ENCODE measurements around the gene ANGPT4.

DNA sequence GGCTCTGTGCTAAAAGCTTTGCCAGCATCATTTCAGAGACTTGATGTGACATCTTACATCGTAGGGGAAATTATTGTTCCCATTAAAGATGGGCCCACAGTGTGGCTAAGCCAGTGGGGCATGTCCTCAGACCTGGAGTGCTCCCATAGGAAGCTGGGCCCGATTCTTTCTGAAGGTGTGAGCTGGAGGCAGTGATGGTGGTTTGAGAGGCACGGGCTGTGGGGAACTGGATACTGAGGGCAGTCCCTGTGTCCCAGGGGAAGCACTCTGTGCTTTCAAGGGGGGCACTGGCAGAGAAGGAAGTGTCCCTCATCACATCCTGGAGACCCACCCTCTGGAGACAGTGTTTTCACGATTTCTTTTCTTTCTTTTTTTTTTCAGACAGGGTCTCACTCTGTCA, 91.2 kb downstream of the ANGPT4 start:
- TF ChIP-seq POLR2AphosphoS5 (IDR thresholded peaks at IDR 0.05; ENCODE audit: low read depth, low read length), result no peak
- TF ChIP-seq, protein P1, sequence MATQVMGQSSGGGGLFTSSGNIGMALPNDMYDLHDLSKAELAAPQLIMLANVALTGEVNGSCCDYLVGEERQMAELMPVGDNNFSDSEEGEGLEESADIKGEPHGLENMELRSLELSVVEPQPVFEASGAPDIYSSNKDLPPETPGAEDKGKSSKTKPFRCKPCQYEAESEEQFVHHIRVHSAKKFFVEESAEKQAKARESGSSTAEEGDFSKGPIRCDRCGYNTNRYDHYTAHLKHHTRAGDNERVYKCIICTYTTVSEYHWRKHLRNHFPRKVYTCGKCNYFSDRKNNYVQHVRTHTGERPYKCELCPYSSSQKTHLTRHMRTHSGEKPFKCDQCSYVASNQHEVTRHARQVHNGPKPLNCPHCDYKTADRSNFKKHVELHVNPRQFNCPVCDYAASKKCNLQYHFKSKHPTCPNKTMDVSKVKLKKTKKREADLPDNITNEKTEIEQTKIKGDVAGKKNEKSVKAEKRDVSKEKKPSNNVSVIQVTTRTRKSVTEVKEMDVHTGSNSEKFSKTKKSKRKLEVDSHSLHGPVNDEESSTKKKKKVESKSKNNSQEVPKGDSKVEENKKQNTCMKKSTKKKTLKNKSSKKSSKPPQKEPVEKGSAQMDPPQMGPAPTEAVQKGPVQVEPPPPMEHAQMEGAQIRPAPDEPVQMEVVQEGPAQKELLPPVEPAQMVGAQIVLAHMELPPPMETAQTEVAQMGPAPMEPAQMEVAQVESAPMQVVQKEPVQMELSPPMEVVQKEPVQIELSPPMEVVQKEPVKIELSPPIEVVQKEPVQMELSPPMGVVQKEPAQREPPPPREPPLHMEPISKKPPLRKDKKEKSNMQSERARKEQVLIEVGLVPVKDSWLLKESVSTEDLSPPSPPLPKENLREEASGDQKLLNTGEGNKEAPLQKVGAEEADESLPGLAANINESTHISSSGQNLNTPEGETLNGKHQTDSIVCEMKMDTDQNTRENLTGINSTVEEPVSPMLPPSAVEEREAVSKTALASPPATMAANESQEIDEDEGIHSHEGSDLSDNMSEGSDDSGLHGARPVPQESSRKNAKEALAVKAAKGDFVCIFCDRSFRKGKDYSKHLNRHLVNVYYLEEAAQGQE (IDR thresholded peaks at IDR 0.05; ENCODE audit: insufficient read depth in 1 of 2, low read depth in 2 of 2, low read length in 1 of 2), result no peak
- TF ChIP-seq, protein P2, sequence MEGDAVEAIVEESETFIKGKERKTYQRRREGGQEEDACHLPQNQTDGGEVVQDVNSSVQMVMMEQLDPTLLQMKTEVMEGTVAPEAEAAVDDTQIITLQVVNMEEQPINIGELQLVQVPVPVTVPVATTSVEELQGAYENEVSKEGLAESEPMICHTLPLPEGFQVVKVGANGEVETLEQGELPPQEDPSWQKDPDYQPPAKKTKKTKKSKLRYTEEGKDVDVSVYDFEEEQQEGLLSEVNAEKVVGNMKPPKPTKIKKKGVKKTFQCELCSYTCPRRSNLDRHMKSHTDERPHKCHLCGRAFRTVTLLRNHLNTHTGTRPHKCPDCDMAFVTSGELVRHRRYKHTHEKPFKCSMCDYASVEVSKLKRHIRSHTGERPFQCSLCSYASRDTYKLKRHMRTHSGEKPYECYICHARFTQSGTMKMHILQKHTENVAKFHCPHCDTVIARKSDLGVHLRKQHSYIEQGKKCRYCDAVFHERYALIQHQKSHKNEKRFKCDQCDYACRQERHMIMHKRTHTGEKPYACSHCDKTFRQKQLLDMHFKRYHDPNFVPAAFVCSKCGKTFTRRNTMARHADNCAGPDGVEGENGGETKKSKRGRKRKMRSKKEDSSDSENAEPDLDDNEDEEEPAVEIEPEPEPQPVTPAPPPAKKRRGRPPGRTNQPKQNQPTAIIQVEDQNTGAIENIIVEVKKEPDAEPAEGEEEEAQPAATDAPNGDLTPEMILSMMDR (IDR thresholded peaks at IDR 0.05), result no peak
